K562 (cell line): ENCODE results near the gene HSDL2. TPM values are rescaled to one million over a fixed set of nuclear protein-coding genes. Genes with fewer than 3 reads are reported as not detected.

Source experiments
- ATF6 ChIP-seq: sonication (generic); formaldehyde crosslinking; IDR thresholded peaks from 2 replicates; pipeline ENCODE4 v1.4.0; 2020; ENCODE audit warnings: mild to moderate bottlenecking, missing genetic modification reagents
- BCOR ChIP-seq: fragments of 450-650 bp; IDR thresholded peaks from 2 replicates; pipeline ENCODE4 v1.6.1; 2016
- C11orf30 ChIP-seq: fragments of 450-650 bp; IDR thresholded peaks from 2 replicates; pipeline ENCODE4 v1.6.1; 2016; ENCODE audit warnings: low read depth, mild to moderate bottlenecking
- CBFA2T3 ChIP-seq: fragments of 450-650 bp; IDR thresholded peaks from 2 replicates; pipeline ENCODE4 v1.6.1; 2017
- CXXC5 ChIP-seq: fragments of 250-450 bp; sonication (Bioruptor Pico); IDR thresholded peaks from 2 replicates; pipeline ENCODE4 v1.8.0; 2022; ENCODE audit warnings: inconsistent platforms, mild to moderate bottlenecking, moderate library complexity
- EHMT2 ChIP-seq: fragments of 450-650 bp; IDR thresholded peaks from 2 replicates; pipeline ENCODE4 v1.6.1; 2018; ENCODE audit warnings: antibody characterized with exemption
- FOSL1 ChIP-seq: fragments of 200-800 bp; sonication (Bioruptor generic); conservative IDR thresholded peaks from 2 replicates; pipeline ENCODE4 v1.6.1; 2016; ENCODE audit warnings: missing genetic modification characterization, missing compliant biosample characterization
- KDM4B ChIP-seq, 2 experiments: fragments of 450-650 bp in 1 of 2; sonication (generic) in 1 of 2; IDR thresholded peaks; 2 replicates each; pipeline ENCODE4 v1.6.1; 2016 to 2017; ENCODE audit warnings: borderline replicate concordance in 2 of 2, antibody characterized with exemption in 1 of 2, low read depth in 1 of 2, mild to moderate bottlenecking in 1 of 2
- KLF16 ChIP-seq: IDR thresholded peaks from 2 replicates; pipeline ENCODE4 v1.6.1; 2016; ENCODE audit warnings: antibody characterized with exemption
- LEF1 ChIP-seq: fragments of 450-650 bp; IDR thresholded peaks from 2 replicates; pipeline ENCODE4 v1.6.1; 2016; ENCODE audit warnings: mild to moderate bottlenecking
- MEF2D ChIP-seq: conservative IDR thresholded peaks from 2 replicates; pipeline ENCODE4 v1.6.1; 2016; ENCODE audit warnings: low read depth, missing genetic modification characterization, missing compliant biosample characterization
- NFIX ChIP-seq: fragments of 250-450 bp; sonication (Bioruptor Pico); IDR thresholded peaks from 2 replicates; pipeline ENCODE4 v1.4.0; 2020; ENCODE audit warnings: low read depth, mild to moderate bottlenecking, moderate library complexity
- NRF1 ChIP-seq, 2 experiments: fragments of 450-650 bp; IDR thresholded peaks in 1 of 2; conservative IDR thresholded peaks in 1 of 2; 2 replicates each; pipeline ENCODE4 v1.6.1; 2014; ENCODE audit warnings: mild to moderate bottlenecking in 2 of 2
- PTRF ChIP-seq: fragments of 450-650 bp; IDR thresholded peaks from 2 replicates; pipeline ENCODE4 v1.6.1; 2016; ENCODE audit warnings: mild to moderate bottlenecking, missing genetic modification characterization, missing compliant biosample characterization
- RBM14 ChIP-seq: fragments of 200-400 bp; formaldehyde crosslinking; IDR thresholded peaks from 2 replicates; pipeline ENCODE4 v1.6.1; 2018; ENCODE audit warnings: low read depth, mild to moderate bottlenecking, low read length, moderate library complexity, borderline replicate concordance; ENCODE audit not compliant: insufficient read depth
- RNF2 ChIP-seq: sonication (generic); IDR thresholded peaks from 2 replicates; pipeline ENCODE4 v1.6.1; 2016
- SMC3 ChIP-seq: conservative IDR thresholded peaks from 2 replicates; pipeline ENCODE4 v1.6.1; 2011; ENCODE audit warnings: low read depth, low read length, improper control_type of control experiment; ENCODE audit not compliant: insufficient read depth
- TBL1XR1 ChIP-seq, 2 experiments: IDR thresholded peaks; 2 replicates each; pipeline ENCODE4 v1.6.1; 2012; ENCODE audit warnings: improper control_type of control experiment in 2 of 2, low read length in 2 of 2, mild to moderate bottlenecking in 1 of 2
- ZNF134 ChIP-seq: fragments of 250-450 bp; sonication (Bioruptor Pico); conservative IDR thresholded peaks from 2 replicates; pipeline ENCODE4 v1.4.0; 2020
- ZNF184 ChIP-seq: sonication (generic); formaldehyde crosslinking; IDR thresholded peaks from 2 replicates; pipeline ENCODE4 v1.5.0; 2020; ENCODE audit warnings: missing genetic modification reagents
- ZNF3 ChIP-seq: fragments of 250-450 bp; sonication (Bioruptor Pico); IDR thresholded peaks from 2 replicates; pipeline ENCODE4 v1.5.0; 2021; ENCODE audit warnings: mild to moderate bottlenecking, moderate library complexity
- ZNF766 ChIP-seq: fragments of 200-800 bp; sonication (Bioruptor generic); conservative IDR thresholded peaks from 2 replicates; pipeline ENCODE4 v1.6.1; 2016; ENCODE audit warnings: missing genetic modification characterization, missing compliant biosample characterization
- polyA plus RNA-seq, 8 experiments: library from polyadenylated mRNA; depleted of rRNA in 4 of 8; stranded (reverse) in 5 of 8; unstranded in 3 of 8; fragments of >200 nt; fragmentation: Nextera tagmentation in 2 of 8; fragmentation: Illumina TruSeq in 1 of 8; extraction: Ambion mirVana in 2 of 8; extraction: Trizol in 1 of 8; gene quantifications; 2 replicates each; pipeline versions ENCODE4 v1.2.1 to v1.2.3, GENCODE V29; 2011 to 2014; ENCODE audit warnings: inconsistent platforms in 1 of 8, missing spikeins in 1 of 8
- total RNA-seq, 7 experiments: library from RNA; depleted of rRNA in 6 of 7; stranded (reverse); fragments of >200 nt in 6 of 7; fragmentation: Illumina TruSeq in 2 of 7; extraction: Trizol in 2 of 7; gene quantifications; 2 replicates each; pipeline versions ENCODE4 v1.2.1 to v1.2.3, GENCODE V29; 2011 to 2021; ENCODE audit warnings: low replicate concordance in 1 of 7
- TF ChIP-seq, protein P1 (sequence below): fragments of 450-650 bp; IDR thresholded peaks from 2 replicates; pipeline ENCODE4 v1.6.1; 2016
- TF ChIP-seq, protein P2 (sequence below): IDR thresholded peaks from 2 replicates; pipeline ENCODE4 v1.6.1; 2011; ENCODE audit warnings: borderline replicate concordance, low read depth, mild to moderate bottlenecking, moderate library complexity, low read length; ENCODE audit not compliant: insufficient read depth, poor library complexity, severe bottlenecking
- TF ChIP-seq, protein P3 (sequence below): fragments of 250-450 bp; sonication (Bioruptor Pico); IDR thresholded peaks from 2 replicates; pipeline ENCODE4 v1.5.0; 2021

The HSDL2 gene
- total and polyA plus RNA-seq, 9 of the 15 experiments (the other 6 are each of a cell fraction or from before 2014, with no cell fraction given) = 22.8 to 74.1 (median 35.6) TPM

- peak in 1 of 2 experiments; percentile 11; a peak in 1 of 4 replicates for TF ChIP-seq TBL1XR1 (IDR thresholded peaks at IDR 0.05; ENCODE audit: low read length in 2 of 2)
- TF ChIP-seq ZNF766 (CRISPR knock-in tag) = 0 out of 2 replicates have a peak, but pooled peaks have one; percentile 0
- TF ChIP-seq, protein P1, sequence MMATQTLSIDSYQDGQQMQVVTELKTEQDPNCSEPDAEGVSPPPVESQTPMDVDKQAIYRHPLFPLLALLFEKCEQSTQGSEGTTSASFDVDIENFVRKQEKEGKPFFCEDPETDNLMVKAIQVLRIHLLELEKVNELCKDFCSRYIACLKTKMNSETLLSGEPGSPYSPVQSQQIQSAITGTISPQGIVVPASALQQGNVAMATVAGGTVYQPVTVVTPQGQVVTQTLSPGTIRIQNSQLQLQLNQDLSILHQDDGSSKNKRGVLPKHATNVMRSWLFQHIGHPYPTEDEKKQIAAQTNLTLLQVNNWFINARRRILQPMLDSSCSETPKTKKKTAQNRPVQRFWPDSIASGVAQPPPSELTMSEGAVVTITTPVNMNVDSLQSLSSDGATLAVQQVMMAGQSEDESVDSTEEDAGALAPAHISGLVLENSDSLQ = 0 out of 2 replicates have a peak, but pooled peaks have one; percentile 19
- peak; percentile 91 for TF ChIP-seq FOSL1
- TF ChIP-seq KDM4B (IDR thresholded peaks at IDR 0.05; ENCODE audit: borderline replicate concordance in 2 of 2, low read depth in 1 of 2) = no peak
- TF ChIP-seq SMC3 = no peak
- peak; percentile 91 for TF ChIP-seq MEF2D
- TF ChIP-seq RNF2 = no peak
- no peak for TF ChIP-seq KLF16
- 0 out of 2 replicates have a peak, but pooled peaks have one; percentile 53 for TF ChIP-seq EHMT2
- TF ChIP-seq BCOR = no peak
- TF ChIP-seq ZNF184 (CRISPR knock-in tag) = no peak
- peak; percentile 63; the same call in 1 of the 2 replicates for TF ChIP-seq CBFA2T3
- no peak for TF ChIP-seq NFIX (CRISPR knock-in tag)
- TF ChIP-seq, protein P2, sequence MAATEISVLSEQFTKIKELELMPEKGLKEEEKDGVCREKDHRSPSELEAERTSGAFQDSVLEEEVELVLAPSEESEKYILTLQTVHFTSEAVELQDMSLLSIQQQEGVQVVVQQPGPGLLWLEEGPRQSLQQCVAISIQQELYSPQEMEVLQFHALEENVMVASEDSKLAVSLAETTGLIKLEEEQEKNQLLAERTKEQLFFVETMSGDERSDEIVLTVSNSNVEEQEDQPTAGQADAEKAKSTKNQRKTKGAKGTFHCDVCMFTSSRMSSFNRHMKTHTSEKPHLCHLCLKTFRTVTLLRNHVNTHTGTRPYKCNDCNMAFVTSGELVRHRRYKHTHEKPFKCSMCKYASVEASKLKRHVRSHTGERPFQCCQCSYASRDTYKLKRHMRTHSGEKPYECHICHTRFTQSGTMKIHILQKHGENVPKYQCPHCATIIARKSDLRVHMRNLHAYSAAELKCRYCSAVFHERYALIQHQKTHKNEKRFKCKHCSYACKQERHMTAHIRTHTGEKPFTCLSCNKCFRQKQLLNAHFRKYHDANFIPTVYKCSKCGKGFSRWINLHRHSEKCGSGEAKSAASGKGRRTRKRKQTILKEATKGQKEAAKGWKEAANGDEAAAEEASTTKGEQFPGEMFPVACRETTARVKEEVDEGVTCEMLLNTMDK = no peak
- TF ChIP-seq ZNF3 = no peak
- TF ChIP-seq ZNF134 = no peak
- TF ChIP-seq C11orf30 = no peak
- TF ChIP-seq PTRF (tag) = no peak
- TF ChIP-seq, protein P3, sequence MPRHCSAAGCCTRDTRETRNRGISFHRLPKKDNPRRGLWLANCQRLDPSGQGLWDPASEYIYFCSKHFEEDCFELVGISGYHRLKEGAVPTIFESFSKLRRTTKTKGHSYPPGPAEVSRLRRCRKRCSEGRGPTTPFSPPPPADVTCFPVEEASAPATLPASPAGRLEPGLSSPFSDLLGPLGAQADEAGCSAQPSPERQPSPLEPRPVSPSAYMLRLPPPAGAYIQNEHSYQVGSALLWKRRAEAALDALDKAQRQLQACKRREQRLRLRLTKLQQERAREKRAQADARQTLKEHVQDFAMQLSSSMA (CRISPR knock-in tag) = no peak
- TF ChIP-seq CXXC5 (CRISPR knock-in tag) = peak; percentile 21; the same call in 1 of the 2 replicates
- no peak for TF ChIP-seq RBM14
- no peak for TF ChIP-seq ATF6 (CRISPR knock-in tag)
- 0 out of 2 replicates have a peak, but pooled peaks have one; percentile 18 for TF ChIP-seq LEF1
- TF ChIP-seq NRF1 (conservative IDR thresholded peaks at IDR 0.05 in 1 of 2, IDR thresholded peaks at IDR 0.05 in 1 of 2) = no peak
These were observed 41.9 kb downstream of the HSDL2 start (continued) for GRCh38 chr9:112421771-112422222.
